Neuronal stem cell (in vitro differentiated cells): ENCODE measurements around the gene ZNF77.

Source experiments
- DNase-seq: peaks from one replicate; pipeline ENCODE4 v3.0.0-alpha.2; 2013; ENCODE audit warnings: low spot score
- H2AFZ ChIP-seq: one replicate; pipeline ENCODE4 v1.6.1; 2013; ENCODE audit warnings: mild to moderate bottlenecking, low read length, inconsistent platforms
- H2AK5ac ChIP-seq: 2 replicates; pipeline ENCODE4 v1.6.1; 2013; ENCODE audit warnings: low read depth, mild to moderate bottlenecking, inconsistent platforms, low read length, moderate library complexity, mixed read lengths
- H2BK120ac ChIP-seq: 2 replicates; pipeline ENCODE4 v1.6.1; 2013; ENCODE audit warnings: low read depth, mild to moderate bottlenecking, inconsistent platforms, low read length, moderate library complexity, mixed read lengths
- H2BK12ac ChIP-seq: one replicate; pipeline ENCODE4 v1.6.1; 2013; ENCODE audit warnings: low read length, inconsistent platforms
- H2BK15ac ChIP-seq: 2 replicates; pipeline ENCODE4 v1.6.1; 2013; ENCODE audit warnings: mild to moderate bottlenecking, low read length, inconsistent platforms, mixed read lengths
- H2BK5ac ChIP-seq: one replicate; pipeline ENCODE4 v1.6.1; 2013; ENCODE audit warnings: inconsistent platforms, mild to moderate bottlenecking, low read length, moderate library complexity
- H3K14ac ChIP-seq: one replicate; pipeline ENCODE4 v1.6.1; 2013; ENCODE audit warnings: low read length, inconsistent platforms
- H3K18ac ChIP-seq: 2 replicates; pipeline ENCODE4 v1.6.1; 2013; ENCODE audit warnings: low read length, inconsistent platforms
- H3K23ac ChIP-seq: 2 replicates; pipeline ENCODE4 v1.6.1; 2013; ENCODE audit warnings: low read depth, mild to moderate bottlenecking, mixed read lengths, low read length, inconsistent platforms; ENCODE audit not compliant: poor library complexity
- H3K27ac ChIP-seq: replicated peaks from 3 replicates; pipeline ENCODE4 v1.5.1; 2013; ENCODE audit warnings: low read length, inconsistent platforms
- H3K27me3 ChIP-seq, 3 experiments: 2 replicates each; pipeline ENCODE4 v1.6.1; 2013; ENCODE audit warnings: low read length in 3 of 3, mild to moderate bottlenecking in 2 of 3, inconsistent platforms in 1 of 3, low read depth in 1 of 3, mixed read lengths in 1 of 3, moderate library complexity in 1 of 3; ENCODE audit not compliant: control insufficient read depth in 3 of 3, insufficient read depth in 3 of 3
- H3K36me3 ChIP-seq, 2 donors: replicated peaks in 1 of 2; 2 replicates each; pipeline ENCODE4 v1.6.1; 2013; ENCODE audit warnings: low read length in 2 of 2; ENCODE audit not compliant: control insufficient read depth in 2 of 2, insufficient read depth in 2 of 2
- H3K4ac ChIP-seq: 2 replicates; pipeline ENCODE4 v1.6.1; 2013; ENCODE audit warnings: inconsistent platforms, mild to moderate bottlenecking, low read length, moderate library complexity
- H3K4me1 ChIP-seq, 2 donors: 1 replicate in 1 of 2; 2 replicates in 1 of 2; pipeline ENCODE4 v1.6.1; 2013; ENCODE audit warnings: low read length in 2 of 2, low read depth in 1 of 2; ENCODE audit not compliant: control insufficient read depth in 2 of 2, insufficient read depth in 1 of 2
- H3K4me2 ChIP-seq: one replicate; pipeline ENCODE4 v1.6.1; 2013; ENCODE audit warnings: mild to moderate bottlenecking, low read length, inconsistent platforms; ENCODE audit not compliant: insufficient read depth, poor library complexity, severe bottlenecking
- H3K4me3 ChIP-seq, 2 donors: 2 replicates each; pipeline ENCODE4 v1.5.1; 2013; ENCODE audit warnings: low read length in 2 of 2, mild to moderate bottlenecking in 2 of 2, inconsistent platforms in 1 of 2, moderate library complexity in 1 of 2
- H3K79me1 ChIP-seq: one replicate; pipeline ENCODE4 v1.6.1; 2013; ENCODE audit warnings: low read depth, mild to moderate bottlenecking, inconsistent platforms, low read length, moderate library complexity
- H3K9ac ChIP-seq: one replicate; pipeline ENCODE4 v1.6.1; 2013; ENCODE audit warnings: mild to moderate bottlenecking, low read depth, low read length, inconsistent platforms; ENCODE audit not compliant: poor library complexity
- H3K9me3 ChIP-seq, 2 donors: replicated peaks in 1 of 2; 2 replicates each; pipeline versions ENCODE3 to v1.6.1; 2013; ENCODE audit warnings: low read length in 2 of 2, mild to moderate bottlenecking in 2 of 2, inconsistent platforms in 1 of 2, low read depth in 1 of 2, mixed read lengths in 1 of 2, moderate library complexity in 1 of 2; ENCODE audit not compliant: control insufficient read depth in 2 of 2, insufficient read depth in 1 of 2
- H4K8ac ChIP-seq: one replicate; pipeline ENCODE4 v1.6.1; 2013; ENCODE audit warnings: low read depth, mild to moderate bottlenecking, inconsistent platforms, low read length, moderate library complexity
- H4K91ac ChIP-seq: one replicate; pipeline ENCODE4 v1.6.1; 2013; ENCODE audit warnings: low read length, low read depth, mild to moderate bottlenecking, inconsistent platforms; ENCODE audit not compliant: poor library complexity
- WGBS, 2 donors: extraction: QIAGEN DNeasy Blood & Tissue Kit; methylation state at CpG; one replicate each; pipeline ENCODE4 v1.1.7; 2013; ENCODE audit warnings: missing lambda C conversion rate in 2 of 2, mixed read lengths in 1 of 2; ENCODE audit not compliant: insufficient read length in 2 of 2, insufficient replicate concordance in 1 of 2; ENCODE audit errors: extremely low coverage in 2 of 2; 5-methylcytosine and 5-hydroxymethylcytosine counted together

The ZNF77 gene

DNA sequence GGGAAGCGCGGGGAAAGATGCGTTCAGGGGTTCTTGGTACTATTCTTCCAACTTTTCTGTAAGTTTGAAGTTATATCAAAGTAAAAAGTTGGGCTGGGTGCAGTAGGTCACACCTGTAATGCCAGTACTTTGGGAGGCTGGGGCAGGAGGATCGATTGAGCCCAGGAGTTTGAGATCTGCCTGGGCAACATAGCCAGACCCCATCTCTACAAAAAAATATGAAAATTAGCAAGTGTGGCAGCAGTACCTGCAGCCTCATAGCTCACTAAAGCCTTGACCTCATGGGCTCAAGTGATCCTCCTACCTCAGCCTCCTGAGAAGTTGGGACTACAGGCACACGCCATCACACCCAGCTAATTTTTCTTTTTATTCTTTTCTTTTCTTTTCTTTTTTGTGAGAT, 12.4 kb upstream of the ZNF77 start:
- Histone ChIP-seq H3K27ac (no peak overlapping the region), H3K14ac (no peak overlapping the region), H2AFZ (no peak overlapping the region), H3K4me1 (no peaks in the 10 kb centered on the region), H3K4me3 (no peak overlapping the region), H3K18ac (no peak overlapping the region), H3K9me3 (no peaks in the 10 kb centered on the region), H3K27me3 (no peaks in the 10 kb centered on the region), H2AK5ac (no peak overlapping the region), H3K4me2 (no peak overlapping the region), H4K8ac (no peak overlapping the region), H2BK15ac (no peak overlapping the region), H4K91ac (no peak overlapping the region), H2BK5ac (no peak overlapping the region), H3K23ac (no peak overlapping the region), H3K36me3 (no peaks in the 10 kb centered on the region), H3K4ac (no peak overlapping the region), H2BK12ac (no peak overlapping the region), H2BK120ac (no peak overlapping the region), H3K79me1 (no peaks in the 10 kb centered on the region), H3K9ac (no peak overlapping the region)
- no peak for DNase-seq
- no CpG with 5 or more reads among the region's 5 CpGs for WGBS, 2 donors

DNA sequence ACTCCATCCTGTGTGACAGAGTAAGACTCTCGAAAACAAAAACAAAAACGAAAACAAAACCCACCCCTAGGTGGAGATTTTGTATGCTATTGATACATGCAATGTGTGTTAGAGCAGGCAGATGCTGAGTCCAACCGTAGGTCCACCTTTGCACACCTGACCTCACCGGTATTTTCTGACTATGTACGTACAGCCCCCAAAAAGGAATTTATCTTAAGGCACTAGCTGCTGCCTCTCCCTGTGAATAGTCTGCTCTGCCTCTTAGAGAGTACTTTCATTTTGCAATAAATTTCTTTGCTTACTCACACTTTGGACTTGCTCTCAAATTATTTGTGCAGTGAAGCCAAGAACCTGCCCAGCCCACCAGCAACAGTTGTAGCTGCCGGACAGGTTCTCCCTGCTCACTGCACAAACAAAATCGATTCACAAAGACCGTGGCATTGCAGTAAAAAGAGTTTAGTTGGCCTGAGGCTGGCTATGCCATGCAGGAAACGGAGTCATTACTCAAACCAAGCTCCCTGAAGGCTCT, 8.2 kb upstream of the ZNF77 start:
- Histone ChIP-seq H2BK15ac (no peak overlapping the region), H2BK12ac (no peak overlapping the region), H3K9me3 (no peaks in the 10 kb centered on the region), H3K4me2 (no peak overlapping the region), H3K79me1 (no peaks in the 10 kb centered on the region), H3K18ac (no peak overlapping the region), H2BK5ac (no peak overlapping the region), H2AK5ac (no peak overlapping the region), H4K91ac (no peak overlapping the region), H3K23ac (no peak overlapping the region), H2BK120ac (no peak overlapping the region), H3K36me3 (peaks cover 0 to 8% of the 10 kb centered on the region in 2 donors), H3K4me1 (peaks cover 4 to 6% of the 10 kb centered on the region in 2 donors), H3K9ac (no peak overlapping the region), H4K8ac (no peak overlapping the region), H3K4ac (no peak overlapping the region), H3K27me3 (no peaks in the 10 kb centered on the region), H3K27ac (no peak overlapping the region), H3K14ac (no peak overlapping the region), H3K4me3 (no peak overlapping the region), H2AFZ (peak overlapping the region; percentile 25)
- no CpG with 5 or more reads among the region's 9 CpGs for WGBS, 2 donors
- no peak for DNase-seq

DNA sequence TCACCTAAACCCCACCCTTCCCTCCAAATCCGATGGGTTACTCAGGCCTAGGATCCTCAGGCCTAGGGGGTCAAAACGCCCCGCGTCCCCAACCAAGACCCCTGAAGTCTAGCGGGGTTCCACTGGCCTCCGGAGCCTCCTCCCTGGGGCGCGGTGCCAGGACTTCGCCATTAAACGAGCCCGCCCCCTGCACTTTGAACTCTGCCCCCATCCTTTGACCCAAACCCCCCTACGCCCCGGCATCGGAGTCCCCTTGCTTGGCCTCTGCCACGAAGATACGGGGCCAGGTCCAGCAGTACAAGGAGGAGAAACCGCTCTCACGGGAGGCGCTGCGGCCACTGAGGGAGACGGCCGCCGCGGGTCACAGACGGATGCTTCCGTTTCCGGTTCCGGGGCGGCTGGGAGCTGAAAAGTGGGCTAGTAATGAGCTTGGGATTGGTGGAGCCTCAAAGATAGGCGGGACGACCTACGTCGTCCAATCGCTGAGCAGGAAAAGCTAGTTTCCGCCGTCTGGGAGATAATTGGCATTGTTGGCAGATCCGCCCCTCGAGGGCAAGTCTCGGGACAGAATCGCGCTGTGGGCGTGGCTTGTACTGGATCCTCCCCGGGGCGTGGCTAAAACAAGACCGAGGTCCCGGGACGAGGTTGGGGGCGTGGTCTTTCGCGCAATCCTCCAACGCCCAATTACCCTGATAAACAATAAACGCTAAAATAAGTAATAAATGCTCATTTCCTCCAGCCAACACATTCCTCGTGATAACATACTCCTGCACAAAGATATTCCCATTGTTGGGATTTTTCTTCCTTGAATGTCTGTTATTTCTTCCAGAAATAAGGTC, 5.7 kb upstream of the ZNF77 start:
- Histone ChIP-seq H2BK12ac (no peak overlapping the region), H2BK5ac (peak overlapping the region; percentile 29), H3K36me3 (peaks cover 0 to 8% of the 10 kb centered on the region in 2 donors), H2BK120ac (no peak overlapping the region), H2AFZ (peak overlapping the region; percentile 89), H3K4me2 (peak overlapping the region; percentile 67), H3K9ac (peak overlapping the region; percentile 96), H3K27ac (peak overlapping the region; percentile 78), H3K79me1 (no peaks in the 10 kb centered on the region), H3K27me3 (no peaks in the 10 kb centered on the region), H3K9me3 (no peaks in the 10 kb centered on the region), H2BK15ac (no peak overlapping the region), H4K91ac (no peak overlapping the region), H3K4me3 (peak overlapping the region; percentile 93 to 98), H3K4me1 (peaks cover 4 to 6% of the 10 kb centered on the region in 2 donors), H2AK5ac (no peak overlapping the region), H3K14ac (no peak overlapping the region), H3K23ac (peak overlapping the region; percentile 98), H3K18ac (peak overlapping the region; percentile 97), H4K8ac (peak overlapping the region; percentile 50), H3K4ac (no peak overlapping the region)
- DNase-seq = peak; percentile 99
- WGBS, 2 donors = no CpG with 5 or more reads among the region's 53 CpGs

DNA sequence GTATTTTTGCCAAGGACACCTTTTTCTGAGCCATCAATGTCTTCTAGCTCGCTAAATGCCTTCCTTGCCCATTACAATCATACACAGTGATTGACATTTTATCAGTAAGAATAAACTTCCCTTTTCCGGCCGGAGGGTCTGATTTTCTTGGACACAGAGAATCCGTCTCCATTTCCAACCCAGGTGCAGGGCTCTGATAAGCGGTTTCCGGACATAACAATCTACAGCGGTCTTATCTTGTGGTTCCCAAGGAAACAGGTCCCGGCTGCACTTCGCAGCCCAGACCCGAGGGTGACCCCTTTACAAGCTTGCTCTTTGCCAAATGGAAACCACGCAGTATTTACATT, 5.1 kb upstream of the ZNF77 start:
- no peak overlapping the region for H3K14ac ChIP-seq
- H4K91ac ChIP-seq = no peak overlapping the region
- H3K4me2 ChIP-seq = peak overlapping the region; percentile 67
- H2AFZ ChIP-seq = peak overlapping the region; percentile 89
- H2BK12ac ChIP-seq = no peak overlapping the region
- no peaks in the 10 kb centered on the region for H3K79me1 ChIP-seq
- no peaks in the 10 kb centered on the region for H3K27me3 ChIP-seq
- H3K4me3 ChIP-seq = peak overlapping the region; percentile 93 to 98
- no peak overlapping the region for H3K18ac ChIP-seq
- H3K9me3 ChIP-seq = no peaks in the 10 kb centered on the region
- H3K9ac ChIP-seq = peak overlapping the region; percentile 96
- H2BK5ac ChIP-seq = peak overlapping the region; percentile 29
- no peak overlapping the region for H2BK15ac ChIP-seq
- H3K4me1 ChIP-seq = peaks cover 4 to 6% of the 10 kb centered on the region in 2 donors
- H3K36me3 ChIP-seq = peaks cover 0 to 8% of the 10 kb centered on the region in 2 donors
- no peak overlapping the region for H2AK5ac ChIP-seq
- no peak for DNase-seq
- H3K4ac ChIP-seq = no peak overlapping the region
- H3K27ac ChIP-seq = peak overlapping the region; percentile 78
- no peak overlapping the region for H4K8ac ChIP-seq
- no peak overlapping the region for H2BK120ac ChIP-seq
- H3K23ac ChIP-seq = peak overlapping the region; percentile 98
- WGBS, 2 donors = no CpG with 5 or more reads among the region's 11 CpGs
